Endothelial cell of umbilical vein (primary cell): ENCODE measurements around the gene GPR82. TPM values are rescaled to one million over a fixed set of nuclear protein-coding genes. Genes with fewer than 3 reads are reported as not detected.

Experiments
- BruUV-seq: library from RNA; stranded (reverse); fragments of 400-500 nt; replicated peaks from 2 replicates; lab custom pipeline; 2021; lab: Mats Ljungman, UMichigan
- CTCF ChIA-PET: fragments of 300-600, 350-600 bp; sonication (Branson Sonifier 250); formaldehyde crosslinking; loops from one replicate; lab custom pipeline; 2021; ENCODE audit warnings: antibody characterized with exemption, inconsistent platforms; lab: Charles Lee
- POLR2A ChIA-PET: fragments of 300-600, 350-600 bp; sonication (Branson Sonifier 250); formaldehyde crosslinking; loops from one replicate; lab custom pipeline; 2021; ENCODE audit warnings: antibody characterized with exemption, inconsistent platforms; lab: Charles Lee
- DNase-seq: peaks from one replicate; pipeline ENCODE4 v3.0.0-alpha.2; 2011; ENCODE audit warnings: low read depth, low spot score
- FAIRE-seq: peaks from 2 replicates; lab custom pipeline; 2011; peaks lifted over from hg19 to GRCh38; lab: Jason Lieb, UNC
- H2AFZ ChIP-seq: 2 replicates; pipeline ENCODE4 v1.6.0; 2012; ENCODE audit warnings: low read depth, low read length, control low read depth, inconsistent platforms
- H3K27ac ChIP-seq: 2 replicates; pipeline ENCODE4 v1.5.1; 2011; ENCODE audit warnings: low read depth, mild to moderate bottlenecking, control low read depth, low read length, moderate library complexity; ENCODE audit not compliant: insufficient read depth
- H3K27me3 ChIP-seq, 2 experiments: 2 replicates each; pipeline versions ENCODE4 v1.6.0 to v1.6.1; 2011; ENCODE audit warnings: low read length in 2 of 2, mixed read lengths in 1 of 2; ENCODE audit not compliant: control insufficient read depth in 2 of 2, insufficient read depth in 2 of 2
- H3K36me3 ChIP-seq, 2 experiments: 2 replicates in 1 of 2; 3 replicates in 1 of 2; pipeline ENCODE4 v1.5.1; 2011; ENCODE audit warnings: low read length in 2 of 2, mild to moderate bottlenecking in 1 of 2, moderate library complexity in 1 of 2; ENCODE audit not compliant: control insufficient read depth in 2 of 2, insufficient read depth in 2 of 2; ENCODE audit errors: extremely low read depth in 1 of 2
- H3K4me1 ChIP-seq: 3 replicates; pipeline ENCODE4 v1.5.1; 2011; ENCODE audit warnings: mild to moderate bottlenecking, low read length; ENCODE audit not compliant: control insufficient read depth, insufficient read depth; ENCODE audit errors: extremely low read depth
- H3K4me2 ChIP-seq: 2 replicates; pipeline ENCODE4 v1.6.1; 2011; ENCODE audit warnings: low read length, control low read depth, mixed read lengths; ENCODE audit not compliant: insufficient read depth
- H3K4me3 ChIP-seq, 3 experiments: fragments of 200-600 bp in 1 of 3; sonication (generic), shearing (Covaris generic) in 1 of 3; replicated peaks in 1 of 3; 2 replicates each; pipeline ENCODE4 v1.5.1; 2011 to 2016; ENCODE audit warnings: control low read depth in 3 of 3, low read length in 3 of 3, mild to moderate bottlenecking in 2 of 3, inconsistent platforms in 1 of 3, low read depth in 1 of 3, moderate library complexity in 1 of 3; ENCODE audit not compliant: insufficient read depth in 1 of 3
- H3K79me2 ChIP-seq: 2 replicates; pipeline ENCODE4 v1.6.0; 2012; ENCODE audit warnings: low read length, inconsistent platforms; ENCODE audit not compliant: control insufficient read depth, insufficient read depth
- H3K9ac ChIP-seq: replicated peaks from 2 replicates; pipeline ENCODE3; 2011; ENCODE audit warnings: low read length, control low read depth; ENCODE audit not compliant: insufficient read depth; ENCODE audit errors: extremely low read depth
- H3K9me1 ChIP-seq: replicated peaks from 3 replicates; pipeline ENCODE4 v1.6.0; 2011; ENCODE audit warnings: mild to moderate bottlenecking, low read length; ENCODE audit not compliant: control insufficient read depth, insufficient read depth; ENCODE audit errors: extremely low read depth
- H3K9me3 ChIP-seq: replicated peaks from 2 replicates; pipeline ENCODE4 v1.5.1; 2012; ENCODE audit warnings: low read length, inconsistent platforms; ENCODE audit not compliant: control insufficient read depth, insufficient read depth
- H4K20me1 ChIP-seq: replicated peaks from 2 replicates; pipeline ENCODE3; 2011; ENCODE audit warnings: mild to moderate bottlenecking, low read length; ENCODE audit not compliant: control insufficient read depth, insufficient read depth; ENCODE audit errors: extremely low read depth
- EZH2 ChIP-seq: IDR thresholded peaks from 2 replicates; pipeline ENCODE4 v1.6.1; 2012; ENCODE audit warnings: borderline replicate concordance, low read depth, mild to moderate bottlenecking, moderate library complexity, low read length, inconsistent platforms; ENCODE audit not compliant: severe bottlenecking
- FOS ChIP-seq: IDR thresholded peaks from 2 replicates; pipeline ENCODE4 v1.6.1; 2011; ENCODE audit warnings: mild to moderate bottlenecking, low read length, moderate library complexity, borderline replicate concordance; ENCODE audit not compliant: insufficient read depth
- GATA2 ChIP-seq: IDR thresholded peaks from 2 replicates; pipeline ENCODE4 v1.7.0; 2011; ENCODE audit warnings: low read depth, mild to moderate bottlenecking, moderate library complexity, mixed read lengths, low read length; ENCODE audit not compliant: insufficient read length, insufficient read depth
- JUN ChIP-seq: IDR thresholded peaks from 2 replicates; pipeline ENCODE4 v1.6.1; 2011; ENCODE audit warnings: borderline replicate concordance, low read depth; ENCODE audit not compliant: insufficient read length, insufficient read depth
- MYC ChIP-seq: IDR thresholded peaks from one replicate; pipeline ENCODE4 v1.6.1; 2011; ENCODE audit warnings: mild to moderate bottlenecking, low read depth, low read length
- POLR2A ChIP-seq: IDR thresholded peaks from 2 replicates; pipeline ENCODE4 v1.6.1; 2012; ENCODE audit warnings: low read depth, mild to moderate bottlenecking, control low read depth, low read length
- POLR2AphosphoS5 ChIP-seq: IDR thresholded peaks from 2 replicates; pipeline ENCODE4 v1.6.1; 2012; ENCODE audit warnings: low read depth, mild to moderate bottlenecking, control low read depth, low read length, moderate library complexity; ENCODE audit not compliant: insufficient read depth
- dilution Hi-C: fragments of 300-500 bp; cut with MboI; formaldehyde crosslinking; loops from one replicate; pipeline ENCODE4 v1.15.0; 2019; ENCODE audit warnings: low sequenced_read_pairs; ENCODE audit not compliant: extremely low pct_ligation_motif_present
- intact Hi-C: fragments of 100-400 bp; cut with micrococcal nuclease; formaldehyde crosslinking; loops from one replicate; pipeline ENCODE4 v1.10.0; 2022
- polyA plus RNA-seq, 4 experiments: library from polyadenylated mRNA; depleted of rRNA in 3 of 4; stranded (reverse) in 3 of 4; unstranded in 1 of 4; fragments of >200 nt; gene quantifications; 2 replicates each; pipeline versions ENCODE4 v1.2.1 to v1.2.3, GENCODE V29; 2011 to 2012; ENCODE audit warnings: missing spikeins in 1 of 4
- total RNA-seq: library from RNA; stranded (reverse); gene quantifications from 2 replicates; pipeline ENCODE4 v1.2.3, GENCODE V29; 2021
- TF ChIP-seq, protein P1 (sequence below): IDR thresholded peaks from 2 replicates; pipeline ENCODE4 v1.6.1; 2011; ENCODE audit not compliant: insufficient read depth, insufficient read length
- TF ChIP-seq, protein P2 (sequence below), 2 donors: IDR thresholded peaks; 1 replicate in 1 of 2; 2 replicates in 1 of 2; pipeline ENCODE4 v1.5.1; 2011; ENCODE audit warnings: low read length in 2 of 2, mild to moderate bottlenecking in 2 of 2, moderate library complexity in 2 of 2, control low read depth in 1 of 2, inconsistent platforms in 1 of 2, low read depth in 1 of 2; ENCODE audit not compliant: insufficient read depth in 1 of 2; ENCODE audit errors: extremely low read depth in 1 of 2

GPR82 gene
- total and polyA plus RNA-seq, 2 donors (not counting 3 experiments of a cell fraction or from before 2014, with no cell fraction given) = not detected

DNA sequence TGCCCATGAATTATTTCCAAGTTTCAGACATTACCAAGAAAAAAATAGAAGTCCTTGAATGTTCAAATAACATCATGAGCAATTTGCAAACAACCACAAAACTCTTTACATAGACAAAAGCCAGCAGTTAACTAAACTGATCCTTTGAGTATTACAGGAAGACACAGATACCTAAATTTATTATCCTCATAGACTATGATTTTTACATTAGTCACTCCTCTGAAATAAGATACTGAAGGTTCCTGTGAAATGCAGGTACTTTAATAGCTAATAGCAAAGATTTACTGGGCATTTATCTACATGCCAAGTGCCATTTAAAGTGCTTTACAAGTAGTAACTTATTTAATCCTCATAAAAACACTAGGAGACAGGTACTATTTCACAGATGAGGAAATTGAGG is 37.7 kb downstream of the GPR82 start:
- Histone ChIP-seq H4K20me1 (no peaks in the 10 kb centered on the region), H3K79me2 (no peaks in the 10 kb centered on the region), H2AFZ (no peak overlapping the region), H3K4me1 (peaks cover 2% of the 10 kb centered on the region), H3K9me3 (no peaks in the 10 kb centered on the region), H3K4me2 (no peak overlapping the region), H3K27me3 (no peaks in the 10 kb centered on the region), H3K4me3 (no peak overlapping the region), H3K36me3 (no peaks in the 10 kb centered on the region), H3K9me1 (no peaks in the 10 kb centered on the region), H3K27ac (no peak overlapping the region), H3K9ac (no peak overlapping the region)
- intact Hi-C loops = no loop called here
- TF ChIP-seq POLR2A = no peak
- no peak for TF ChIP-seq JUN
- TF ChIP-seq GATA2 = no peak
- no peak for TF ChIP-seq FOS
- TF ChIP-seq, protein P1, sequence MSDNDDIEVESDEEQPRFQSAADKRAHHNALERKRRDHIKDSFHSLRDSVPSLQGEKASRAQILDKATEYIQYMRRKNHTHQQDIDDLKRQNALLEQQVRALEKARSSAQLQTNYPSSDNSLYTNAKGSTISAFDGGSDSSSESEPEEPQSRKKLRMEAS = no peak
- TF ChIP-seq, protein P2, sequence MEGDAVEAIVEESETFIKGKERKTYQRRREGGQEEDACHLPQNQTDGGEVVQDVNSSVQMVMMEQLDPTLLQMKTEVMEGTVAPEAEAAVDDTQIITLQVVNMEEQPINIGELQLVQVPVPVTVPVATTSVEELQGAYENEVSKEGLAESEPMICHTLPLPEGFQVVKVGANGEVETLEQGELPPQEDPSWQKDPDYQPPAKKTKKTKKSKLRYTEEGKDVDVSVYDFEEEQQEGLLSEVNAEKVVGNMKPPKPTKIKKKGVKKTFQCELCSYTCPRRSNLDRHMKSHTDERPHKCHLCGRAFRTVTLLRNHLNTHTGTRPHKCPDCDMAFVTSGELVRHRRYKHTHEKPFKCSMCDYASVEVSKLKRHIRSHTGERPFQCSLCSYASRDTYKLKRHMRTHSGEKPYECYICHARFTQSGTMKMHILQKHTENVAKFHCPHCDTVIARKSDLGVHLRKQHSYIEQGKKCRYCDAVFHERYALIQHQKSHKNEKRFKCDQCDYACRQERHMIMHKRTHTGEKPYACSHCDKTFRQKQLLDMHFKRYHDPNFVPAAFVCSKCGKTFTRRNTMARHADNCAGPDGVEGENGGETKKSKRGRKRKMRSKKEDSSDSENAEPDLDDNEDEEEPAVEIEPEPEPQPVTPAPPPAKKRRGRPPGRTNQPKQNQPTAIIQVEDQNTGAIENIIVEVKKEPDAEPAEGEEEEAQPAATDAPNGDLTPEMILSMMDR (IDR thresholded peaks at IDR 0.05; ENCODE audit: extremely low read depth in 1 of 2, insufficient read depth in 1 of 2, low read depth in 1 of 2, low read length in 2 of 2) = no peak
- no peak for TF ChIP-seq POLR2AphosphoS5
- TF ChIP-seq MYC = no peak
- no peak for TF ChIP-seq EZH2
- no TSS peak for BruUV-seq
- DNase-seq (no peak), FAIRE-seq (no peak)
- dilution Hi-C loops = no loop called here
- ChIA-PET POLR2A (no interaction called here), CTCF (interaction anchor here (1.1 kb wide), 1 partner anchor 25 kb away, joined by 4 read pairs; no protein-coding TSS in a partner anchor)
